ENCODE measurements around the gene KCTD13.
A peak's percentile ranks its signal among the peaks of the same experiment; 100 is the strongest.
"Not testable (repeated sequence)": the region's sequence is repeated elsewhere in the genome, so short reads cannot be mapped to it uniquely, and the experiment has no call there.

The KCTD13 gene

GRCh38 chr16:29916979-29917378 lies 9.0 kb downstream of the KCTD13 start:
- Histone ChIP-seq H3K27ac (ENCODE audit: low read depth, low read length) (no peak overlapping the region), H3K4me3 (ENCODE audit: low read depth, low read length) (no peak overlapping the region), H3K36me3 (ENCODE audit: insufficient read depth, low read length) (peaks cover 6% of the 10 kb centered on the region; the same call in 1 of the 2 replicates), H3K79me2 (ENCODE audit: control insufficient read depth, insufficient read depth, low read length, unreplicated experiment) (peaks cover 3% of the 10 kb centered on the region), H3K27me3 (ENCODE audit: insufficient read depth, low read length) (no peaks in the 10 kb centered on the region), H3K4me1 (ENCODE audit: control insufficient read depth, insufficient read depth, low read length, unreplicated experiment) (no peaks in the 10 kb centered on the region), H2AFZ (ENCODE audit: low read length, unreplicated experiment) (no peak overlapping the region)

GRCh38 chr16:29915590-29916247 lies 10.3 kb downstream of the KCTD13 start:
- Histone ChIP-seq H3K4me3 (ENCODE audit: low read depth, low read length) (no peak overlapping the region), H3K27me3 (ENCODE audit: insufficient read depth, low read length) (no peaks in the 10 kb centered on the region), H3K79me2 (ENCODE audit: control insufficient read depth, insufficient read depth, low read length, unreplicated experiment) (peaks cover under 1% of the 10 kb centered on the region), H2AFZ (ENCODE audit: low read length, unreplicated experiment) (no peak overlapping the region), H3K27ac (ENCODE audit: low read depth, low read length) (peak overlapping the region; percentile 19; the same call in 1 of the 2 replicates), H3K4me1 (ENCODE audit: control insufficient read depth, insufficient read depth, low read length, unreplicated experiment) (no peaks in the 10 kb centered on the region), H3K36me3 (ENCODE audit: insufficient read depth, low read length) (peaks cover 4% of the 10 kb centered on the region; the same call in 1 of the 2 replicates)

GRCh38 chr16:29913514-29913913 lies 12.5 kb downstream of the KCTD13 start:
- Histone ChIP-seq H3K4me3 (ENCODE audit: low read depth, low read length) (no peak overlapping the region), H2AFZ (ENCODE audit: low read length, unreplicated experiment) (no peak overlapping the region), H3K4me1 (ENCODE audit: control insufficient read depth, insufficient read depth, low read length, unreplicated experiment) (peaks cover 7% of the 10 kb centered on the region), H3K27ac (ENCODE audit: low read depth, low read length) (no peak overlapping the region), H3K79me2 (ENCODE audit: control insufficient read depth, insufficient read depth, low read length, unreplicated experiment) (no peaks in the 10 kb centered on the region), H3K36me3 (ENCODE audit: insufficient read depth, low read length) (peaks cover 4% of the 10 kb centered on the region; the same call in 1 of the 2 replicates), H3K27me3 (ENCODE audit: insufficient read depth, low read length) (no peaks in the 10 kb centered on the region)

DNA sequence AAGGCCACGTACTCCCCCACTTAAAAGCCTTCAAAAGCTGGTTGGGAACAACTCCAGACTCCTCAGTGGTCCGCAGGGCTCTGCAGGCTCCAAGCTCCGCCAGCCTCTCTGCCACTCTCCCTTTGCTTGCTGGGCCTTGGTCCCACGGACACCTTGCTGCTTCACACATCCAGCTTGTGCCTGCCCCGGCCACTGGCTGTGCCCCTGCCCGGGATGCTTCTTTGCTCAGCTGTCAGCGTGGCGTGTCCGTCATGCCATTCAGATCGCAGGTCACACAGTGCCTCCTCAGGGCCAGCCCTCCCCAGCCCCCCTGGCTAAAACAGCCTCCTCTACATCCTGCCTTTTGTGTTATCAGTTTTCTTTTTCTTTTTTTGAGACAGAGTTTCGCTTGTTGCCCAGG lies 13.9 kb downstream of the KCTD13 start:
- Histone ChIP-seq H3K4me1 (ENCODE audit: control insufficient read depth, insufficient read depth, low read length, unreplicated experiment) (peaks cover 7% of the 10 kb centered on the region), H3K4me3 (ENCODE audit: low read depth, low read length) (no peak overlapping the region), H3K36me3 (ENCODE audit: insufficient read depth, low read length) (no peaks in the 10 kb centered on the region), H2AFZ (ENCODE audit: low read length, unreplicated experiment) (no peak overlapping the region), H3K27ac (ENCODE audit: low read depth, low read length) (no peak overlapping the region), H3K79me2 (ENCODE audit: control insufficient read depth, insufficient read depth, low read length, unreplicated experiment) (no peaks in the 10 kb centered on the region), H3K27me3 (ENCODE audit: insufficient read depth, low read length) (no peaks in the 10 kb centered on the region)

DNA sequence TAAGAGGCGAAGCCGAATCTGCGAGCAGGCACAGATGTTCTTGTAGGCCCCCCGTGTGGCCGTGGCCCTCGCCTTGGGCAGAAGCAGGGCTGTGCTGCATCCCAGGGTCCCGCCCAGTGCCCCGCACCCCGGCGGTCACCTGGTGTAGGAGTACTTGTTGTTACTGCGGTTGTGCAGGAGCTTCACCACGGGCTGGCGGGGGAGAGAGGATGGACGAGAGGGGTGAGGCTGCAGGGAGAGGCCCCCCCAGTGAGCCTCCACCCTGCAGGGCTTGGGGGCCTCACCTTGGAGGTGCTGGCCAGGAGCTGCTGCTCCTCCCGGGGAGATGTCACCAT lies 14.4 kb downstream of the KCTD13 start:
- no peaks in the 10 kb centered on the region for H3K27me3 ChIP-seq (ENCODE audit: insufficient read depth, low read length)
- no peaks in the 10 kb centered on the region for H3K36me3 ChIP-seq (ENCODE audit: insufficient read depth, low read length)
- H3K79me2 ChIP-seq (ENCODE audit: control insufficient read depth, insufficient read depth, low read length, unreplicated experiment) = no peaks in the 10 kb centered on the region
- H3K27ac ChIP-seq (ENCODE audit: low read depth, low read length) = no peak overlapping the region
- H2AFZ ChIP-seq (ENCODE audit: low read length, unreplicated experiment) = no peak overlapping the region
- H3K4me3 ChIP-seq (ENCODE audit: low read depth, low read length) = no peak overlapping the region
- peaks cover 7% of the 10 kb centered on the region for H3K4me1 ChIP-seq (ENCODE audit: control insufficient read depth, insufficient read depth, low read length, unreplicated experiment)

DNA sequence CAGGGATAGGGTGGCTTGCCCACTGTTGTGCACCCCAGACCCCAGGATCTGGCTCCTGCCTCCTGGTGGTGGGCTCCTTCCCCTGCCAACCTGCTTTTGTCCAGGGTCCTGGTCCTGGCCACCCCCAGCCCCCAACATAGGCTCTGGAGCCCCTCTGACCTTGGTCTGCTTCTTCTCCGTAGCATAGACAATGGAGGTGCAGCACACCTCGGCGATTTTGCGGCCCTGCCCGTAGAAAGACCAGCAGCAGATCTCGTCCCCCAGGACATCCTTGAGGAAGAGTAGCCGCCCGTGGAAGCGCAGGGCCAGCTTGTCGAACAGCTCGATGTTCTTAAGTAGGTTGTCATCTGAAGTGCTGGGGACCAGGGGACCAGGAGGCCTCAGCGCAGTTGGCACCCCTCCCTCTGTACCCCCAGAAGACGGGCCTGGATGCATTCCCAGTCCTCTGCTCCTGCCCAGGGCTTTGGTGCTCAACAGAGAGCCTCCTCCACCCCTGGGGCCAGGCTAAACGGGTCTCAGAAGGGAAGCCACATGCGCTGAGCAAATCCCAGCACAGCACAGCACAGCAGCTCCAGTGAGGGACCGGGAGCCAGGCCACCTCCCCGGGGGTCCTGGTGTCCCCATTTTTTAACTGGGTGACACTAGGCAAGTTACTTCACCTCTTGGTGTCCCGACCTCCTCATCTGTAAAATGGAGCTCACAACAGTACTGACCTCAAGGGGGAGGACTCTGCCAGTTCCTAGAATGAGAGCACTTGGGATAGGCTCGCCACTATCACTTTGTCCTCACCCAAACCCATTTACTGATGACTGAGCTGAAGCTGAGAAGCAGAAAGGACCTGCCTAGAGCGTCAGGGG lies 15.0 kb downstream of the KCTD13 start:
- no peak overlapping the region for H2AFZ ChIP-seq (ENCODE audit: low read length, unreplicated experiment)
- no peaks in the 10 kb centered on the region for H3K36me3 ChIP-seq (ENCODE audit: insufficient read depth, low read length)
- H3K79me2 ChIP-seq (ENCODE audit: control insufficient read depth, insufficient read depth, low read length, unreplicated experiment) = no peaks in the 10 kb centered on the region
- peaks cover 7% of the 10 kb centered on the region for H3K4me1 ChIP-seq (ENCODE audit: control insufficient read depth, insufficient read depth, low read length, unreplicated experiment)
- H3K27ac ChIP-seq (ENCODE audit: low read depth, low read length) = no peak overlapping the region
- H3K27me3 ChIP-seq (ENCODE audit: insufficient read depth, low read length) = no peaks in the 10 kb centered on the region
- H3K4me3 ChIP-seq (ENCODE audit: low read depth, low read length) = no peak overlapping the region

DNA sequence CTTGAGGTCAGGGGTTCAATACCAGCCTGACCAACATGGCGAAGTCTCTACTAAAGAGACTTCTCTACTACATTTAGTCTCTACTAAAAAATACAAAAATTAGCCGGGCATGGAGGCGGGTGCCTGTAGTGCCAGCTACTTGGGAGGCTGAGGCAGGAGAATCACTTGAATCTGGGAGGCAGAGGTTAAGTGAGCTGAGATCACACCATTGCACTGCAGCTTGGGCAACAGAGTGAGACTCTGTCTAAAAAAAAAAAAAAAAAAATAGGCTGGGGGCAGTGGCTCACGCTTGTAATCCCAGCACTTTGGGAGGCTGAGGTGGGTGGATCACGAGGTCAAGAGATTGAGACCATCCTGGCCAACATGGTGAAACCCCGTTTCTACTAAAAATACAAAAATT lies 16.2 kb downstream of the KCTD13 start:
- H2AFZ ChIP-seq (ENCODE audit: low read length, unreplicated experiment); H3K79me2 ChIP-seq (ENCODE audit: control insufficient read depth, insufficient read depth, low read length, unreplicated experiment); H3K36me3 ChIP-seq (ENCODE audit: insufficient read depth, low read length); H3K27me3 ChIP-seq (ENCODE audit: insufficient read depth, low read length); H3K4me3 ChIP-seq (ENCODE audit: low read depth, low read length); H3K4me1 ChIP-seq (ENCODE audit: control insufficient read depth, insufficient read depth, low read length, unreplicated experiment): not testable (repeated sequence)
- 0 out of 2 replicates have a peak overlapping the region, but pooled peaks have one; percentile 28 for H3K27ac ChIP-seq (ENCODE audit: low read depth, low read length)

GRCh38 chr16:29909391-29909790 lies 16.6 kb downstream of the KCTD13 start:
- Histone ChIP-seq H3K4me1 (ENCODE audit: control insufficient read depth, insufficient read depth, low read length, unreplicated experiment) (peaks cover 7% of the 10 kb centered on the region), H3K4me3 (ENCODE audit: low read depth, low read length) (no peak overlapping the region), H3K36me3 (ENCODE audit: insufficient read depth, low read length) (no peaks in the 10 kb centered on the region; the same call in 1 of the 2 replicates), H2AFZ (ENCODE audit: low read length, unreplicated experiment) (no peak overlapping the region), H3K27me3 (ENCODE audit: insufficient read depth, low read length) (no peaks in the 10 kb centered on the region), H3K27ac (ENCODE audit: low read depth, low read length) (peak overlapping the region; percentile 28; the same call in 1 of the 2 replicates), H3K79me2 (ENCODE audit: control insufficient read depth, insufficient read depth, low read length, unreplicated experiment) (no peaks in the 10 kb centered on the region)

GRCh38 chr16:29908719-29909220 lies 17.3 kb downstream of the KCTD13 start:
- no peak overlapping the region for H3K4me3 ChIP-seq (ENCODE audit: low read depth, low read length)
- H3K27me3 ChIP-seq (ENCODE audit: insufficient read depth, low read length) = no peaks in the 10 kb centered on the region
- no peaks in the 10 kb centered on the region; the same call in 1 of the 2 replicates for H3K36me3 ChIP-seq (ENCODE audit: insufficient read depth, low read length)
- H3K4me1 ChIP-seq (ENCODE audit: control insufficient read depth, insufficient read depth, low read length, unreplicated experiment) = peaks cover 7% of the 10 kb centered on the region
- H3K79me2 ChIP-seq (ENCODE audit: control insufficient read depth, insufficient read depth, low read length, unreplicated experiment) = no peaks in the 10 kb centered on the region
- no peak overlapping the region for H2AFZ ChIP-seq (ENCODE audit: low read length, unreplicated experiment)
- peak overlapping the region; percentile 8; the same call in 1 of the 2 replicates for H3K27ac ChIP-seq (ENCODE audit: low read depth, low read length)

DNA sequence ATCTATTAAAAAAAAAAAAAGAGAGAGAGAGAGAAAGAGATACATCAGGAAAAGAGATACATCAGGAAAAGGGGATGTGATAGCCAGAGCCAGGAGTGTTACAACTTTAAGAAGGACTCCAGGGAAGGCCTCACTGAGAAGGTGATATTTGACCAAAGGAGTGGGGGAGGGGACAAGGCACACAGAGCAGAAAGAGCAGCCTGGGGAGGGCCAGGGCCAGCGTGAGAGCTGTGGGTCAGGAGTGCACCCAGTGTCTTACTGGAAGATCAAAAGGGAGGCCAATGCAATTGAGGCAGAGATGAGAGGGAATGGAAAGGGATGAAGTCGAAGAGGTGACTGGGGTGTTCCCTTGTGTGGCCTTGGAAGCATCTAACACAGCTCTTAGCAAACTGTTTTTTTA lies 18.1 kb downstream of the KCTD13 start:
- H3K4me3 ChIP-seq (ENCODE audit: low read depth, low read length) = no peak overlapping the region
- no peak overlapping the region for H2AFZ ChIP-seq (ENCODE audit: low read length, unreplicated experiment)
- no peaks in the 10 kb centered on the region; the same call in 1 of the 2 replicates for H3K36me3 ChIP-seq (ENCODE audit: insufficient read depth, low read length)
- H3K4me1 ChIP-seq (ENCODE audit: control insufficient read depth, insufficient read depth, low read length, unreplicated experiment) = peaks cover 7% of the 10 kb centered on the region
- H3K27ac ChIP-seq (ENCODE audit: low read depth, low read length) = no peak overlapping the region
- no peaks in the 10 kb centered on the region for H3K27me3 ChIP-seq (ENCODE audit: insufficient read depth, low read length)
- peaks cover 3% of the 10 kb centered on the region for H3K79me2 ChIP-seq (ENCODE audit: control insufficient read depth, insufficient read depth, low read length, unreplicated experiment)

Data from ACC112 (cell line).